GM06990 (cell line): Measurements from ENCODE around the gene KRT86.

ENCODE experiments used
- DNase-seq: peaks from one replicate; pipeline ENCODE4 v3.0.0-alpha.2; 2011; ENCODE audit not compliant: insufficient read length; ENCODE audit errors: extremely low read depth
- H3K27me3 ChIP-seq: replicated peaks from 2 replicates; pipeline ENCODE4 v1.6.0; 2011; ENCODE audit warnings: low read length; ENCODE audit not compliant: control insufficient read depth, insufficient read depth
- H3K36me3 ChIP-seq: 2 replicates; pipeline ENCODE4 v1.5.1; 2011; ENCODE audit warnings: low read length; ENCODE audit not compliant: control insufficient read depth, insufficient read depth
- H3K4me3 ChIP-seq: replicated peaks from 2 replicates; pipeline ENCODE4 v1.5.1; 2011; ENCODE audit warnings: low read depth, mild to moderate bottlenecking, control low read depth, low read length
- CTCF ChIP-seq: IDR thresholded peaks from 2 replicates; pipeline ENCODE4 v1.5.1; 2011; ENCODE audit warnings: low read length, control low read depth, mild to moderate bottlenecking, inconsistent platforms; ENCODE audit not compliant: insufficient read depth, poor library complexity, severe bottlenecking

The KRT86 gene

GRCh38 chr12:52252728-52253343 is 21.6 kb upstream of the KRT86 start:
- no peak for DNase-seq
- no peaks in the 10 kb centered on the region; the same call in 1 of the 2 replicates for H3K36me3 ChIP-seq
- no peak overlapping the region for H3K4me3 ChIP-seq
- no peak for TF ChIP-seq CTCF
- H3K27me3 ChIP-seq = no peaks in the 10 kb centered on the region

- no peak for TF ChIP-seq CTCF
- Histone ChIP-seq H3K4me3 (no peak overlapping the region), H3K36me3 (no peaks in the 10 kb centered on the region; the same call in 1 of the 2 replicates), H3K27me3 (no peaks in the 10 kb centered on the region)
- DNase-seq = no peak
Observed at GRCh38 chr12:52253391-52254179, 20.9 kb upstream of the KRT86 start.

GRCh38 chr12:52254180-52254964 is 20.1 kb upstream of the KRT86 start:
- no peak for DNase-seq
- no peak overlapping the region for H3K4me3 ChIP-seq
- H3K36me3 ChIP-seq = no peaks in the 10 kb centered on the region
- no peak for TF ChIP-seq CTCF
- H3K27me3 ChIP-seq = no peaks in the 10 kb centered on the region

GRCh38 chr12:52254965-52255751 is 19.3 kb upstream of the KRT86 start:
- TF ChIP-seq CTCF = no peak
- Histone ChIP-seq H3K36me3 (no peaks in the 10 kb centered on the region), H3K27me3 (no peaks in the 10 kb centered on the region), H3K4me3 (no peak overlapping the region)
- DNase-seq = no peak

GRCh38 chr12:52255926-52256583 is 18.4 kb upstream of the KRT86 start:
- Histone ChIP-seq H3K36me3 (no peaks in the 10 kb centered on the region), H3K27me3 (no peaks in the 10 kb centered on the region), H3K4me3 (no peak overlapping the region)
- no peak for TF ChIP-seq CTCF
- DNase-seq = no peak
